GM19193 (cell line): Measurements from ENCODE around the gene CTNND2.

ENCODE experiments used
- POLR2A ChIP-seq: IDR thresholded peaks from 4 replicates; pipeline ENCODE4 v1.6.1; 2011; ENCODE audit not compliant: insufficient read depth, insufficient read length; ENCODE audit errors: extremely low read depth

Gene CTNND2

GRCh38 chr5:11363631-11364178 is 540.5 kb downstream of the CTNND2 start:
- no peak for TF ChIP-seq POLR2A

- no peak for TF ChIP-seq POLR2A
Observed at GRCh38 chr5:11361768-11362167, 542.5 kb downstream of the CTNND2 start.

- no peak for TF ChIP-seq POLR2A
Observed at GRCh38 chr5:11357928-11358327, 546.3 kb downstream of the CTNND2 start.

- no peak for TF ChIP-seq POLR2A
Observed at GRCh38 chr5:11355491-11355890, 548.8 kb downstream of the CTNND2 start.

GRCh38 chr5:11346336-11346735 is 557.9 kb downstream of the CTNND2 start:
- no peak for TF ChIP-seq POLR2A

- TF ChIP-seq POLR2A = no peak
Observed at GRCh38 chr5:11335881-11336760, 568.1 kb downstream of the CTNND2 start.

GRCh38 chr5:11334404-11334803 is 569.8 kb downstream of the CTNND2 start:
- TF ChIP-seq POLR2A = no peak

- TF ChIP-seq POLR2A = no peak
Observed at GRCh38 chr5:11329679-11330078, 574.6 kb downstream of the CTNND2 start.

GRCh38 chr5:11324521-11325289 is 579.5 kb downstream of the CTNND2 start:
- no peak for TF ChIP-seq POLR2A

- TF ChIP-seq POLR2A = no peak
Observed at GRCh38 chr5:11323761-11324160, 580.5 kb downstream of the CTNND2 start.

- TF ChIP-seq POLR2A = no peak
Observed at GRCh38 chr5:11322133-11322532, 582.1 kb downstream of the CTNND2 start.

- no peak for TF ChIP-seq POLR2A
Observed at GRCh38 chr5:11319836-11320580, 584.2 kb downstream of the CTNND2 start.

GRCh38 chr5:11311731-11312130 is 592.5 kb downstream of the CTNND2 start:
- no peak for TF ChIP-seq POLR2A

- TF ChIP-seq POLR2A = no peak
Observed at GRCh38 chr5:11311272-11311671, 593.0 kb downstream of the CTNND2 start.

GRCh38 chr5:11310158-11310557 is 594.1 kb downstream of the CTNND2 start:
- TF ChIP-seq POLR2A = no peak
